Activated CD8-positive, alpha-beta memory T cell treated with anti-CD3 and anti-CD28 coated beads, Interleukin-2, amount 50 U/mL, for 24 hours (primary cell): ENCODE measurements around the gene GRIN2C.
"Not testable (repeated sequence)": the region's sequence is repeated elsewhere in the genome, so short reads cannot be mapped to it uniquely, and the experiment has no call there.

Experiments used
- DNase-seq: peaks from one replicate; pipeline ENCODE4 v3.0.0-alpha.2; 2020; ENCODE audit errors: extremely low read depth

Gene GRIN2C

GRCh38 chr17:74879308-74879707 lies 19.6 kb upstream of the GRIN2C start:
- DNase-seq, result no peak

GRCh38 chr17:74878658-74879057 lies 19.0 kb upstream of the GRIN2C start:
- no peak for DNase-seq

DNA sequence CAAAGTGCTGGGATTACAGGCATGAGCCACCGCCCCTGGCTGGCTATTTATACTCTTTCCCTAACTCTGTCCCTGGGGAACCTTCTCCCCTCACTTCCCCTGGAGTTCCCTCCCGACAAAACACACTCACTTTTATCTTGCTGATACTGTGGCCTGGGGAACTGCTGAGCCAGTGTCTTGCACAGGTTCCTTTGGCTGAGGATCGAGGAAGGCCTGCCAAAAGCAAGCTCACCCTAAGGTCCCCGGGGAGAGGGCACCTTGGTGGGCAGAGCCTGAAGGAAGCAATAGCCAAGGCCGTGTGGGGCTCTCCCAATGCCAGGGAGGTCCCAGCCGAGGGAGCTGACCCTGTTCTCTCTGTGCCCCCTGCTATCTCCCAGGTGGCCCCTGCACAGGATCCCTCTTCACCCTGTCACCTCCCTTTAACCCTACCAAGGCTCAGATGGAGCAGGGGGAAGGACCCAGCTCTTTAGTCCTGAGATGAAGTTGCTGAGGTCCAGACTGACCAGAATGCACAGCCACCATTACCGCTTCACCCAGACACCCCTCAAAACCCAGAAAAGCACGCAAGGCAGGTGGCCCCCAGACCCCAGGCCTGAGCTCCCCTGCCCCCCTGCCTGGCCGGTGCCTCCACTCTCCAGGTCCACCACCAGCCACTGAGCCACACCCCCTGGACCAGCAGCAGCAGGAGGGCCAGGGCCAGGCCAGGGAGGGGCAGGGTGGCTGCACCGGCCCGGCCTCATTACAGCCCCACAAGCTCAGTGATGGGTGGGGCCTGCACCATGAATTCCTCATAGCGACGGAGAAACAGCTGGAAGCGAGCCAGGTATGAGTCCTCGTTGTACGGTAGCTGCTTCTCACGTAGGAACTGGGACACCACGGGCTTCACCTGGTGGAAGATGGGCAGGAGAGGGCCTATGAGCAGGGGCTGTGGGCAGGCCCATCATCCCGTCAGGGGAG lies 18.2 kb upstream of the GRIN2C start:
- DNase-seq, result no peak

- no peak for DNase-seq
These were observed 16.4 kb upstream of the GRIN2C start for GRCh38 chr17:74875977-74876593.

GRCh38 chr17:74875155-74875976 lies 15.7 kb upstream of the GRIN2C start:
- no peak for DNase-seq

DNA sequence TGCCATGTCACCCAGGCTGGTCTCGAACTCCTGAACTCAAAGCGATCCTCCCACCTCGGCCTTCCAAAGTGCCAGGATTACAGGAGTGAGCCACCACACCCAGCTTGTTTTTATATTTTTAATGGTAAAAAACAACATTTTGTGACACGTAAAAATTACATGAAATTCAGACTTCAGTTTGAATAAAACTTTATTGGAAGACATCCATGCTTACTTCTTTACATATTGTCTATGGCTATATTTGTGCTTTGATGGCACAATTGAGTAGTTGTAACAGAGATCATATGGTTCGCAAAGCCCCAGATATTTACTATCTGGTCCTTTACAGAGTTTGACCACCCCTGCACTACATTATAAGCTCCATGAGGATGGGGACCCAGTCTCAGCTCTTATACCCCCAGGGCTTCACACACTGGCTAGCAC lies 14.9 kb upstream of the GRIN2C start:
- DNase-seq, result no peak

DNA sequence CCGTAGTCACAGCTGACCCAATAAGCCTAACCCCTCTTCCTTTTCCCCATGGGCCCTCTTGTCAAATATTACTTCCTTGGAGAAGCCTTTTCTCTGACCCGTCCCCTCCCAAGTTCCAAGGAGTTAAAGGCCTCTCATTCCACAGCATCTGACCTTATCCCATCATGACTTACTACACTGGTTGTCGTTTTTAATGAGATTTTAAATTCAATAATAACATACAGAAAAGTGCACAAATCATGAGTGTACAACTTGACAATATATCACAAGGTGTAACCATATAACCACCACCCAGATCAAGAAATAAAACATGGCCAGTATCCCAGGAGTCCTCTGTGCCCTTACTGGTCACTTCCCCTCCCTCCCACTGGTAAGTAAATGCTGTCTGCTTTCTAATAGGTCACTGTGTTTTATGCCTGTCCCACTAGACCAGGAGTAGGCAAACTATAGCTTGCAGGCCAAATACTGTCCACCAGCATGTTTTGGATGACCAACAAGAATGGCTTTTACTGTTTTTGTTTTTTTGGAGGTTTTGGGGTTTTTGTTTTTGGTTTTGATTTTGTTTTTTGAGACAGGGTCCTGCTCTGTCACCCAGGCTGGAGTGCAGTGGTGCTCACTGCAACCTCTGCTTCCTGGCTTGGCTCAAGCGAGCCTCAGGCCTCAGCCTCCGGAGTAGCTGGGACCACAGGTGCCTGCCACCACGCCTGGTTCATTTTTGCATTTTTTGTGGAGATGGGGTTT lies 14.4 kb upstream of the GRIN2C start:
- no peak for DNase-seq

DNA sequence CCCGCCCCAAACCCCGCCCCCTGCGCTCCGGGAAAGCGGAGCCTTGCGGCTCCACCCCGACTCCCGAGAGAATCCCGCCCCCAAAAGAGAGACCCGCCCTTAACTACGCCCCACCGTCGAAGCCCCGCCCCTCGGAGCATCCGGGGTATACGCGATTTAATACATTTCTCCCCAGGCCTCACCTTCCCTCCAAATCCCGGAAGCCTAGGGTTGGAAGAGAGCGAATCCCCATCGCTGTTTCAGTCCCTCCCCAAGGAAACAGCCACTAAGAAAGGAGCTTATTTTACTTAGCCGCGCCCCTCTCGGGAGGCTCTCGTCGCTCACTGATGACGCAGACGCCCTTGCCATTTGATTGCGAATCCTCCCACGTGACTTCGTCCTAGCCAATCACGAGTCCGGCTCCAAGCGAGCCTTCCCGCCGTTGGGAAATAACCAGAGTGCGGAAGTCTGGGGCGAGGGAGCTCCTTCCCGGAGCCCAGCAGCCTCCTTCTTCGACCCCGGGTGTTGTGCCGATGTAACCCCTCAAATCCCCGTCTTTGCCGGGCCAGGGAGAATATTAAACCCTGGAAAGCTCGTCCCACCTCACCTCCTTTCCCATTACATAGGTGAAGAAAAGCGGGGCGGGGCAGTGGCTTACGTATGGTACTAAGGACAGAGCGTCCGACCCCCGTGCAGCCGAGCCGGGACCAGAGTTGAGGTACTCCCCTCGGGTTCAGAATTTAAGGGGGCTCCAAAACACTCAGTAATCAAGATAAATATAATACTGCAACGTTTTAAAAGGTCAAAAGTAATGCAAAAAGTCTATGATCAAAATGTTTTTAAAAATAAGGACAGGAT lies 13.6 kb upstream of the GRIN2C start:
- DNase-seq, result peak; percentile 98

DNA sequence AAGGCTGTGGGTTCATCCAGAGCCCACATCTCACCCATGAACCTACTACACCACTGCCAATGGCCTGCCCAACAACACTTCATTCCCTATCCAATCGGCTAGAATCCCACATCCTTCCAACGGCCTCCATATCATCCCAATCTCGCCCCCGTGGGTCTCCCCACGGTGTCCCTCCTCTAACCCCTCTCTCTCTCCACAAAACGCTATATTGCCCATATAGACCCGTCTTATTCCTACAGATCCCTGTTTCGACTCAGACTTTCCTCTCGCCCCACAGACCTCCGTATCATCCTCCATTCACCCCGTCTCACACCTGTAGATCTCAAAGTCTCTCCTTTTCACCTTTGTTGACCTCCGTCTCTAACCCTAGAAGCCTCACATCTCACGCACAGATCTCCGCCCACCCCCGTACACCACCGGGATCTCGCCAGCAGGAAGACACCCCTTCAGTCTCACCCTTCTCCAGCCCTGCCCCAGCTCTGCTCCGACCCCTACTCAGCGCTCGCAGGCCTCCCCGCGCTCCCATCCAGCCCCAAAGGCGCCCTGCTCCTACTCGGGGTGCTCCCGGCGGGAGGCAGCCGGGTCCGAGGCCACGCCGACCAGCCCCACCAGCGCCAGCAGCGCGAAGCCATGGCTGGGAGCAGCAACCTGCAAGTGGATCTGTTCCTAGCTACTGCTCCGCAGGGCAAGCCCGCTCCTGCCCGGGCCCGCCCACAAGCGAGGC lies 12.8 kb upstream of the GRIN2C start, which contains the start of gene FDXR:
TSS of gene FDXR (minus strand) at position 682 of the 724 bp plus-strand sequence. CDS start at position 632, 50 bp downstream.
- DNase-seq, result no peak

- no peak for DNase-seq
These were observed 11.8 kb upstream of the GRIN2C start for GRCh38 chr17:74871356-74872076.

GRCh38 chr17:74870512-74870911 lies 10.8 kb upstream of the GRIN2C start:
- DNase-seq, result no peak

DNA sequence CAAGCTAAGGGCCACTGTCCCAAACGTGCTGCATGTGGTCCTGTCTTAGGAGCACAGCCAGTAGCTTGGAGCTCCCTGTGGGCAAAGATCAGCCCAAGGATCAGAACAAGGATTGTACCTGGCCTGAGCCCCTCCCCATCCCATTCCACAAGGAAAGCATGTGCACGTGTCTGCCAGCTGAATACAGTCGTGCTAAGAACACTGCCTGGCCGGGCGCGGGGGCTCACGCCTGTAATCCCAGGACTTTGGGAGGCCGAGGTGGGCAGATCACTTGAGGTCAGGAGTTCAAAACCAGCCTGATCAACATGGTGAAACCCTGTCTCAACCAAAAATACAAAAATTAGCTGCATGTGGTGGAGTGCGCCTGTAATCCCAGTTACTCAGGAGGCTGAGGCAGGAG lies 10.3 kb upstream of the GRIN2C start:
- not testable (repeated sequence) for DNase-seq

DNA sequence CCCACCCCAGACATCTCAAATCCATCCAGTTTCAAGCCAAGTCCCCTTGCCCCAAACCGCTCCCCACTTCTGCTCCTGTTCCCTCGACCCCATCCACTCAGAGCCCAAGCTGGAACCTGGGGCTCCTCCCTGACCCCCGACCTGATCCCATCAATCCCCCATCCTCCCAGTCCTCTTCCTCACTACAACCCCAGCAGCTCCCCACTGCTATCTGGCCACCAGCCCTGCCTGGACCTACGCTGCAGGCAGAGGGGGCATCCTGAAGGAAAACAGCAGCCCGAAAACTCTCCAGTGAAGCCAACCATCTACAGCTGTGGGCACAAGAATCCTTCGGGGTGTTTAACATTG lies 9.2 kb upstream of the GRIN2C start:
- no peak for DNase-seq

- DNase-seq, result no peak
These were observed 8.7 kb upstream of the GRIN2C start for GRCh38 chr17:74868251-74868907.

GRCh38 chr17:74866198-74866835 lies 6.6 kb upstream of the GRIN2C start:
- no peak for DNase-seq

GRCh38 chr17:74865504-74866197 lies 6.0 kb upstream of the GRIN2C start:
- no peak for DNase-seq

DNA sequence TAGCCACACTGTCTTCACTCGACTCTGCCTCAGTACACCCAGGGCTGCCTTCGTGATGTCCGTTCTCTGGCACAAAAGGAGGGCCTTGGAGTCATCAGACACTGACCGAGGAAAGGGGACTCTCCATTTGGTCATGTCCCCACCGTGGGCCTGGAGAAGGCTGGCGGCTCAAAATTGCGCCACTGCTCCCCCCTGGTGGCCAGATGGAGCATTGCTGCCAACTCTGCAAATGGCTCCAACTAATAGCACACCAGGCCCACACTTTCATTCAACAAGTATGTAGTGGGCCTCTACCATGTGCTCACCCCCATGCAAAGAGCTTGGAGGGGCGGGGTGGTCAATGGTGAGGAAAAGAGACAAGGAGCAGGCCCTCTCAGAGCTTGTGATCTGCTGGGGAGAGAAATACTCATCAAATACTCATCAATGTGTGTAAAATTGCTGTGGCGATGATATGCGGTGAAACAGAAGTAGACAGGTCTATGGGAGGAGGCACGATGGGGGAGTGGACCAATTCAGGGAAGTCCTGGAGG lies 5.2 kb upstream of the GRIN2C start:
- peak; percentile 39 for DNase-seq
